Measurements from ENCODE around the gene TMEM88. TPM values are rescaled to one million over a fixed set of nuclear protein-coding genes. Genes with fewer than 3 reads are reported as not detected.

The TMEM88 gene
- total and polyA plus RNA-seq, 3 donors from 2014 or later, result 4.6 to 7.4 (median 6.8) TPM

DNA sequence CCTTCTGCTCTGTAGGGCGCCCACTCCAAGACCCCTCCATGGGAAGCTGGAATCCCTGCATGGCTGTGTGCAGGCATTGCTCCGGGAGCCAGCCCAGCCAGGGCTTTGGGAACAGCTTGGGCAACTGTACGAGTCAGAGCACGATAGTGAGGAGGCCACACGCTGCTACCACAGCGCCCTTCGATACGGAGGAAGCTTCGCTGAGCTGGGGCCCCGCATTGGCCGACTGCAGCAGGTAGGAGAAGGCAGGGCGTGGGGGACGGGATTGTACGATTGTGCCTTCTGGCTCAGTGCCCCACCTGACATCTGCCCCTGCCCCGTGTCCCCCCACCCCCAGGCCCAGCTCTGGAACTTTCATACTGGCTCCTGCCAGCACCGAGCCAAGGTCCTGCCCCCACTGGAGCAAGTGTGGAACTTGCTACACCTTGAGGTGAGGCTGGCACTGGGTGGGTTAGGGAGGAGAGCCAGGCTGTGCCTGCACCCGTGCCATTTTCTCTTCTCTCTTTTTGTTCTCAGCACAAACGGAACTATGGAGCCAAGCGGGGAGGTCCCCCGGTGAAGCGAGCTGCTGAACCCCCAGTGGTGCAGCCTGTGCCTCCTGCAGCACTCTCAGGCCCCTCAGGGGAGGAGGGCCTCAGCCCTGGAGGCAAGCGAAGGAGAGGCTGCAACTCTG lies 8.7 kb upstream of the TMEM88 start:
- Histone ChIP-seq H3K27me3 (no peaks in the 10 kb centered on the region), H3K4me1 (peaks cover 14% of the 10 kb centered on the region), H3K4me3 (no peak overlapping the region), H3K27ac (no peak overlapping the region), H3K36me3 (ENCODE audit: low read depth, missing control alignments) (no peaks in the 10 kb centered on the region), H3K9me3 (no peaks in the 10 kb centered on the region)
- TF ChIP-seq POLR2A (IDR thresholded peaks at IDR 0.05), result no peak
- TF ChIP-seq, protein P1, sequence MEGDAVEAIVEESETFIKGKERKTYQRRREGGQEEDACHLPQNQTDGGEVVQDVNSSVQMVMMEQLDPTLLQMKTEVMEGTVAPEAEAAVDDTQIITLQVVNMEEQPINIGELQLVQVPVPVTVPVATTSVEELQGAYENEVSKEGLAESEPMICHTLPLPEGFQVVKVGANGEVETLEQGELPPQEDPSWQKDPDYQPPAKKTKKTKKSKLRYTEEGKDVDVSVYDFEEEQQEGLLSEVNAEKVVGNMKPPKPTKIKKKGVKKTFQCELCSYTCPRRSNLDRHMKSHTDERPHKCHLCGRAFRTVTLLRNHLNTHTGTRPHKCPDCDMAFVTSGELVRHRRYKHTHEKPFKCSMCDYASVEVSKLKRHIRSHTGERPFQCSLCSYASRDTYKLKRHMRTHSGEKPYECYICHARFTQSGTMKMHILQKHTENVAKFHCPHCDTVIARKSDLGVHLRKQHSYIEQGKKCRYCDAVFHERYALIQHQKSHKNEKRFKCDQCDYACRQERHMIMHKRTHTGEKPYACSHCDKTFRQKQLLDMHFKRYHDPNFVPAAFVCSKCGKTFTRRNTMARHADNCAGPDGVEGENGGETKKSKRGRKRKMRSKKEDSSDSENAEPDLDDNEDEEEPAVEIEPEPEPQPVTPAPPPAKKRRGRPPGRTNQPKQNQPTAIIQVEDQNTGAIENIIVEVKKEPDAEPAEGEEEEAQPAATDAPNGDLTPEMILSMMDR (IDR thresholded peaks at IDR 0.05), result no peak
- intact Hi-C loops (cut with DNase I; ENCODE audit: low total_unique reads), result no loop called here
- WGBS, 2 donors, result 80% methylated on average over 18 to 22 of the region's 22 CpGs
- DNase-seq, result no peak

DNA sequence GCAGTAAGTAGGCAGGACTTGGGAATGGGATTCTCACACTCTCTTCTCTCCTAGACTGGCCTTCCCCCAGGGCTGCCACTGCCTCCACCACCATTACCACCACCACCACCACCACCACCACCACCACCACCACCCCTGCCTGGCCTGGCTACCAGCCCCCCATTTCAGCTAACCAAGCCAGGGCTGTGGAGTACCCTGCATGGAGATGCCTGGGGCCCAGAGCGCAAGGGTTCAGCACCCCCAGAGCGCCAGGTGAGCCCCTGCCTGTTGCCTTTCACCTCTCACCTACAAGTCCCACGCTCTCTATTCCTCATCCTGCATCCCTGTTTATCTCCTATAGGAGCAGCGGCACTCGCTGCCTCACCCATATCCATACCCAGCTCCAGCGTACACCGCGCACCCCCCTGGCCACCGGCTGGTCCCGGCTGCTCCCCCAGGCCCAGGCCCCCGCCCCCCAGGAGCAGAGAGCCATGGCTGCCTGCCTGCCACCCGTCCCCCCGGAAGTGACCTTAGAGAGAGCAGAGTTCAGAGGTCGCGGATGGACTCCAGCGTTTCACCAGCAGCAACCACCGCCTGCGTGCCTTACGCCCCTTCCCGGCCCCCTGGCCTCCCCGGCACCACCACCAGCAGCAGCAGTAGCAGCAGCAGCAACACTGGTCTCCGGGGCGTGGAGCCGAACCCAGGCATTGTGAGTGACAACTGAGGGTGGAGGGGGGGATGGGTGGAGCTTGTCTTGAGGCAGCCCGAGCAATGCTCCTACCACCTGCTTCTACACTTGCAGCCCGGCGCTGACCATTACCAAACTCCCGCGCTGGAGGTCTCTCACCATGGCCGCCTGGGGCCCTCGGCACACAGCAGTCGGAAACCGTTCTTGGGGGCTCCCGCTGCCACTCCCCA lies 7.9 kb upstream of the TMEM88 start:
- TF ChIP-seq POLR2A (IDR thresholded peaks at IDR 0.05), result no peak
- TF ChIP-seq, protein P1 (IDR thresholded peaks at IDR 0.05), result no peak
- Histone ChIP-seq H3K36me3 (ENCODE audit: low read depth, missing control alignments) (no peaks in the 10 kb centered on the region), H3K9me3 (no peaks in the 10 kb centered on the region), H3K4me3 (no peak overlapping the region), H3K27ac (no peak overlapping the region), H3K4me1 (peaks cover 13% of the 10 kb centered on the region), H3K27me3 (no peaks in the 10 kb centered on the region)
- 86 to 88% methylated on average over 26 to 33 of the region's 34 CpGs for WGBS, 2 donors
- intact Hi-C loops (cut with DNase I; ENCODE audit: low total_unique reads), result no loop called here
- DNase-seq, result no peak

GRCh38 chr17:7848131-7848579 lies 6.7 kb upstream of the TMEM88 start:
- Histone ChIP-seq H3K27me3 (no peaks in the 10 kb centered on the region), H3K27ac (no peak overlapping the region), H3K4me3 (no peak overlapping the region), H3K4me1 (peaks cover 12% of the 10 kb centered on the region), H3K9me3 (no peaks in the 10 kb centered on the region), H3K36me3 (ENCODE audit: low read depth, missing control alignments) (no peaks in the 10 kb centered on the region)
- intact Hi-C loops (cut with DNase I; ENCODE audit: low total_unique reads), result no loop called here
- 88% methylated on average over 16 to 20 of the region's 20 CpGs for WGBS, 2 donors
- no peak for TF ChIP-seq POLR2A (IDR thresholded peaks at IDR 0.05)
- TF ChIP-seq, protein P1 (IDR thresholded peaks at IDR 0.05), result no peak
- DNase-seq, result no peak

GRCh38 chr17:7848739-7849129 lies 6.1 kb upstream of the TMEM88 start:
- Histone ChIP-seq H3K27ac (no peak overlapping the region), H3K27me3 (no peaks in the 10 kb centered on the region), H3K36me3 (ENCODE audit: low read depth, missing control alignments) (no peaks in the 10 kb centered on the region), H3K4me1 (peaks cover 10% of the 10 kb centered on the region), H3K9me3 (no peaks in the 10 kb centered on the region), H3K4me3 (no peak overlapping the region)
- DNase-seq, result no peak
- TF ChIP-seq, protein P1 (IDR thresholded peaks at IDR 0.05), result no peak
- TF ChIP-seq POLR2A (IDR thresholded peaks at IDR 0.05), result no peak
- intact Hi-C loops (cut with DNase I; ENCODE audit: low total_unique reads), result no loop called here
- 92% methylated on average over 2 to 21 of the region's 21 CpGs for WGBS, 2 donors

Measured in testis (tissue), 3 donors.